Activated CD4-positive, alpha-beta T cell treated with anti-CD3 and anti-CD28 coated beads, Interleukin-2, Interleukin-6, amounts not matched to agents 100 ng/mL and 50 ng/mL, durations not matched to agents 16 hours and 8 hours (primary cell): Measurements from ENCODE around the gene FRAT2.
"Not testable (repeated sequence)": the region's sequence is repeated elsewhere in the genome, so short reads cannot be mapped to it uniquely, and the experiment has no call there.

Experiments used
- DNase-seq: peaks from one replicate; pipeline ENCODE4 v3.0.0-alpha.2; 2020

Gene FRAT2

DNA sequence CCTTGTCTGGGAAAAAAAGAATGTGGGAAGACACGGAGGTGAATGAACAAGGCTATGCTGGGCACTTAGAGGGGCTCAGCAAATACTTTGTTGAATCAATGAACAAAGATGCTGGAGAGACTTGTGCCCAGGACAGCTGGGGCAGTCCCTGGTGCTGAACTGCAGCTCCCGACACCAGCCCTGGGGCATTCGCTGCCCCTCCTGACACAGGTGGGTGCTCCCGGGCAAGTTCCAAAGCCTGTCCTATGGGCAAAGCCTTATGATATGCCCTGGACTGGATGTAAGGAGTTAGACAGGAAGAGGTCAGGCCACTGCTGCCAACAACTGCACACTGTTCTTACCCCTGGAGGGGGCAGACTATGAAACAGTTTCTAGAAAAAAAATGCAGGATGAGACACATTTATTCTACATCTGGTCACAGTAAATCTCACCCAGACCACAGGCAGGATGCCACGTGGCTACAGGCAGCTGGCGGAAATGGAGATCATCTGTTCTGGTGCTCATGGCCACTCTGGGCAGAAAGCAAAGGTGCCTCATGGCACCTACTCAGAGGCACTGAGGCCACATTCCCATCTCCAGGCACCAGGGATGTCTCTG lies 21.9 kb upstream of the FRAT2 start:
- DNase-seq: peak; percentile 10

DNA sequence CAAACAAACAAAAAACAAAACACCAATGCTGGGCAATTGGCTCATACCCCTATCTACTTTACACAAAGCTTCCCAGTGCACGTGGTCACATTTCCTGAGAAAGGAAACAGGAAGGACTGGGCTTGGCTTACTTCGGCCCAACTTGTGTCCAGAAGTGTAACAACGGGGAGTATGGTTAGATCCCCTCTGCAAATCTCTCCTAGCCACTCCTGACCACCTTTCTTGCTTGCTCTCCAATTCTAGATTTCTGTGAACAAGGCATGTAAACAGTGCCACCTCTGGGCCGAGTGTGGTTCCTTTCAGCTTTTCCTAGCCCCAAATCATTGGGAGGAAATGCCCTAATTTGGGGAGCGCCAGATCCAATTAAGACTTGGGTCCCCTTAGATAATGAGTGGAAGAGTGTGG lies 21.0 kb upstream of the FRAT2 start:
- no peak for DNase-seq

DNA sequence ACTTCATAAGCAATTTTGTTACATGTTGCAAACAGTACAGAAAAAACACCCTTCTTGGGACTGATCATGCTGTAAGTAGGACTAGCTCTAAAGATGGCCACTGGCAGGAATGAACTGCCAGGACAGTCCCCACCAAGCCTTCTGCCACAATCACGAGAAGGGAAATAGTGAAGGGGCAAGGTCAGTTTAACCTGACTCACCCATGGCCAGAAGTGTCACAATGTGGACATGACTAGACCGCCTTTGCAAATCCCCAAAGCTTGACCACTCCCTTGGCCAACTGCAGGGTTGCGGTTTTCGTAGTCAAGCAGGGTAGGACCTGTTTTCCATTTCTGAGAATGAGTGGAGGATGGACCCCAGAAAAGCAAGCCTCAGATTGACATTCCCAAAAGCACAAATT lies 19.4 kb upstream of the FRAT2 start:
- no peak for DNase-seq

DNA sequence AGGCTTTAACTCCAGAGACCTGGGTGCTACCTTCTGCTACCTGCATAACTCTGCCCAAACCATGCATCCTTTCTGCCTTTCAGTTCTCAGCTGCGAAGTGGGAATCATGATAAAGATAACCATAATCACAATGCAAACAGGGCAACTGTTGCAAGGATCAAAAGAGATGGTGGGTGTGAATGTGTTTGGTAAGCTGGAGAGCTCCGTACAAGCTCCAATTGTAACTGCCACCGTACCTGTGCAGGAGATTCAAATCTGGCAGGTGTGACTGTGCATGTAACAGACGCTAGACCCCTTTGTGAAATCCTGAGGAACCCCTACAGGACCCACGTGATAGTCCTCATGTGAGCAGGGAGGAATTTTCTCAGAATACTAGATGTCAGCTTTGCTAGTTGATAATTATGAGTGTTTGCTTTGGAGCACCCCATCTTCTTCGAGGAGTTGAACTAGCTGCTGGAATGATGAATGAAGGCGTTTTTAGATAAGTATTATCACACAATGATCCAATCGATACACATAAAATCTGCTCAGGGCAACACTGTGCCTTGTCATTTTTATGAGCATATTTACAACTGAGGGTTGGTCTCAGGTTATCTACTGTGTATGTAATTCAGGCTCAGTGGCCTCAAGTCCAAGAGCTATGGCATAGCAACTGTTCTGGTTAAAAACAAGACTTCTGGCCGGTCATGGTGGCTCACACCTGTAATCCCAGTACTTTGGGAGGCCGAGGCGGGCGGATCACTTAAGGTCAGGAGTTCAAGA lies 15.4 kb upstream of the FRAT2 start:
- DNase-seq: no peak

DNA sequence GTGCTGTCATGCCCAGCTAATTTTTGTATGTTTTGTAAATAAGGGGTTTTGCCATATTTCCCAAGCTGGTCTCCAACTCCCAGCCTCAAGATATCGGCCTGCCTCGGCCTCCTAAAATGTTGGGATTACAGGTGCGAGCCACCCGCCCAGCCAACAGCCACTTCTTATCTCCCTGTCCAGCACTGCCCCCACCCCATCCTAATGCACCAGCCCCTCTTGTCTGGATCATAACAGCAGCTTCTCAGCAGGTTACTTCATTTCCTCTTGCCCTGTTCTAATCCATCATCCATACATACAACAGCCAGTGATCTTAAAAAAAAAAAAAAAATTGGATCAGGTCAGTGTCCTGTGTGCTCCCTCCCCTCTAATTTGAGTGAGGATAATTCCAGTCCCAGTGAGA lies 12.8 kb upstream of the FRAT2 start:
- DNase-seq: no peak

DNA sequence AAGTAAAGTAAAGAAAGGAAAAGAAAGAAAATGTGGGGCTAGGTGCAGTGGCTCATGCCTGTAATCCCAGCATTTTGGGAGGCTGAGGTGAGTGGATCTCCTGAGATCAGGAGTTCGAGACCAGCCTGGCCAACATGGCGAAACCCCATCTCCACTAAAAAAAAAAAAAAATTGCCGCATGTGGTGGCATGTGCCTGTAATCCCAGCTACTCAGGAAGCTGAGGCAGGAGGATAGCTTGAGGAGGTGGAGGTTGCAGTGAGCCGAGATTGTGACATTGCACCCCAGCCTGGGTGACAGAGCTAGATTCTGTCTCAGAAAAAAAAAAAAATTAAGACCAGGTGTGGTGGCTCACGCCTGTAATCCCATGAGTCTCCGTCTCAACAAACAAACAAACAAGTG lies 9.1 kb upstream of the FRAT2 start:
- DNase-seq: not testable (repeated sequence)

DNA sequence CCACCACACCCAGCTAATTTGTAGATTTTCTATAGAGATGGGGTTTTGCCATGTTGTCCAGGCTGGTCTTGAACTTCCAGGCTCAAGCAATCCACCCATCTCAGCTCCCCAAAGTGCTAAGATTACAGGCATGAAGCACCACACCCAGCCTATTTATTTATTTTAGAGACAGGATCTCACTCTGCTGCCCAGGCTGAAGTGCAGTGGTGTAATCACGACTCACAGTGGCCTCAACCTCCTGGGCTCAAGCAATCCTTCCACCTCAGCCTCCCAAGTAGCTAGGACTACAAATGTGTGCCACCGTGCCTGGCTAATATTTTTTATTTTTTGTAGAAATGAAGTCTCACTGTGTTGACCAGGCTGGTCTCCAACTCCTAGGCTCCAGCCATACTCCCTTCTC lies 6.9 kb upstream of the FRAT2 start:
- DNase-seq: no peak

DNA sequence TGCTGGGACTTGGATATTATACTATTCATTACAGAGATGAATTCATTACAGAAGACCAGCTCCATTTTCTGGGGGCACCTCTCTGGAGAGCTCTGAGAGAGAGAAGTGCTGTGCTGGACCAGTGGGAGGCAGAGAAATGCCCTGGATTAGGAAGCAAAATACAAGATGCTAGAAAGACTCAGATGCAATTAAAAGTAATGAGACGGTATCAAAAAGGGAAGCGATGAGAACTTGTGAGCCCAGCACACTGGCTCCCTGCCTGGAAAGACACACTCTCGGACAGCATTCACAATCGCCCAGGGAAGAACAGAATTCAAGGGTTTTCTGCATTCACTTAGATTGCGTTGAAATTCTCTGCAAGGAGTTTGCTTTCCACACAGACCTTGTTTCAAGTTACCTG lies 3.5 kb upstream of the FRAT2 start:
- DNase-seq: no peak

DNA sequence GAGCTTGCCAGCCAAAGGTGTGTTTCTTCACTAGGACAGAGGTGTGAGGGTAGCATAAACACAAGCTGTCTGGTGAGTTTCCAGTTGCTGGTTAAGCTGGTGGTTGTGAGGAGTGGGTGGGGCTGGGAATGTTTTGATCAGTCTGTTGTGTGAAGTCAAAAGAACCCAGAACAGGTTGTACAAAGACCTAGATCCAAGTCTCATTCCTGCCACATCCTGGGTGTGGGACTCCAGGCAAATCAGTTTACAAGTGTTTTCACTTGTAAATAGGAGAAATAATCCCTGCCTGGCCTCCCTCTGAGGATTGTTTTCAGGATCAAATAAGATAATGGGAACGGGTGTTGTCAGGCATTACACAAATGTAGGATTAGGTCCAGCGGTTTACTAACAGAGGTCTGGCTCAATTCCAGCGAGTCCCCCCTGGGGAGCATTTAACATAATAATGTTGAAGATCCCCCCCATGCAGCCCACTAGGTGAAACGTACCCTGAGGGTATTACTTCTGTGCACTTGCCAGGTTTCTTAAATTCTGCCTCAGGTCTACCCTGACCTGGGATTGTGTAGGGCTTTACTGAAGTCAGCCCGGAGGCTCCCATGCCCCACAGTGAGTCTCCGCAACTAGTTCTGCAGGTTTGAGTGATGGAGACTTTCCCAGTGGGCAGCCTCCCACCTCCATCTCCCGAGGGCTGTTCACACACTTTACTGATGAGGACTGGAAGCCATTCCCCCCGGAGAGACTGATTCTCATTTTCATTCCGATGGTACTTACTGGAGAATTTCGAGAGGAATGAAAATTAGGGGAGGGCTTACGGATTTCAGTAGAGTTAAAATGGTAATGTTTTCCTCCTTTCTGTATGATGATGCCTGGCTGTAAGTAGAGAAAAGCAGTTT lies 2.7 kb upstream of the FRAT2 start:
- DNase-seq: no peak

DNA sequence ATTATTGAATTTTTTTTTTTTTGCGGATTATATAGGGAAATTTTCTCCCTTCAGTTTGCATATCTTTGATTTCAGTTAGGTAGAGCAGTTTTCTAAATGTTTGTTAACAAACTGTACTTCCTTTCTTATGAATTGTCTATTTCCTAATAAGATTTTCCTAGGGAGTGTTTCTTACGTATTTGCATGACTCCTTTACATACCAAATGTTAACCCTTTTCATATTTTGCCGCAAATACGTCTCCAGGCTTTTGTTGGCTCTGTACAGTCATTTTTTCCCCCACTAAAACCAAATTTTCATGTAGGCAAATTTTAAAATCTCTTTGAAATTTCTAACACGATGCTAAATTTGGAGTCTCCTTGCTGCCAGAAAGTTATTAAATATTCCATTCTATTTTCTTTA lies 1.9 kb upstream of the FRAT2 start:
- no peak for DNase-seq

DNA sequence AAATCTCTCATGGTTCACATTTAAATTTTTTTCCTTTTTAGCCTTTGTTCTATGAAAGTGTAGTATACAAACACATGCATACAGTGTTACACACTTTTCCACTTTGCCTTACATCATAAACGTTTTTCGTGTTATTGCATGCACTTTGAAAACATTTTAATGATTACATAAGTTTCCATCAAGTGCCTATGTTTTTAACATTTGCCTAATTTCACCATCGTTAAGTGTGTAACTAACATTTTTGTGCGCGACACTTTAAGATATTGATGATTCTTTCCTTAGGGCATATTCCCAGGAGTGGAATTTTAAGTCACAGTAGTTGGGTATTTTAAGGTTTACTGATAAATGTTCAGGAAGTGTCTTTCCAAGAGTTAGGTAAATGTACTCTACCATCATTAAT lies 1.5 kb upstream of the FRAT2 start:
- DNase-seq: no peak

DNA sequence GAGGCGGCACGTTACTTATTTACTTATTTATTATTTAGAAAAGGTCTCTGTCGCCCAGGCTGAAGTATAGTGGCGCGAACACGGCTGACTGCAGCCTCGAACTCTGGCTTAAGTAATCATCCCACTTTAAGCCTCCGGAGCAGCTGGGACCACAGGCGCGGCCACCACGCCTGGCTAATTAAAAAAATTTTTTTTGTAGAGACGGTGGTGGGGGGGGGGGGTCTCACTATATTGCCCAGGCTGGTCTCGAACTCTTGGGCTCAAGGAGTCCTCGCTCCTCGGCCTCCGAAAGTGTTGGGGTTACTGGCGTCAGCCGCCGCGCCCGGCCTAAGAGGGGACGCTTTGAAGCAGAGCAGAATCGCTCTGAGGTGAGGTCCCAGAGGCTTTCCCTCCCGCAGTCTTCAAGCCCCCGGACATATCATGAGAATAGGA lies 675 bp upstream of the FRAT2 start:
- DNase-seq: no peak

DNA sequence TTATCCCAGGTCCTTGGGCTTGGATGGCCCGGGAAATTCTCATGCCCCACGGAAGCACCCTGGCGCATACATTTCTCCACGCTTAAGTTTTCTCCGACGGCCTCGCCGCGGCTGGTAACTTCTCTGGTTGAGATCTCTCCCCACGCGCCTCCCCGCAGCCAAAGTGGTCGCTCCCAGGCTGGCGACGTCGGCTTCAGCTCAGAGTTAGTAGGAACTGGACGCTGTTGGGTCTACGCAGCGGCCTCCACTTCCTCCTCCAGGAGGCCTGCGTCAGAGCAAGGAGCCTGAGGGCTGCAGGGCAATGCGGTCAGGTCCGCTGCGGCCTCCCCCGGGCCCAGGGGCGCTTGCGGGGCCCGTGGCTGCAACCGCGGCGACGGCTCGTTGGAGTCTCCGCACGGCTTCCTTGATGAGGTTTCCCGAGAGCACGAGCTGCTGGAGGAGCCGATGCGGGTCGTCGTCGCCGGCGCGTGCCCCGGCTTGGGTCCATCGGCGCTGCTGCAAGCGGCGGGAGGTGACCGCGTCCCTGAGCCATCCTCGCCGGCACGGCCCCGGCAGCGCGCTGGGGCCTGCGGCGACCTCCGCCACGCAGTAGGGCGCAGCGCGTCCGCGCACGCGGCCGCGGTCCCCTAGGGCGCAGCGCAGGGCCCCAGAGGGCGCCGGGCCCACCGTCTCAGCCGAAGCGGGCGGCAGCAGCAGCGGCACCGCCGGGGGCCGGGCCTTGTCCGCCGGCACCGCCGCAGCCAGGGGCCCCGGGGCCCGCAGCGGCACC lies 744 bp downstream of the FRAT2 start:
- peak; percentile 40 for DNase-seq

DNA sequence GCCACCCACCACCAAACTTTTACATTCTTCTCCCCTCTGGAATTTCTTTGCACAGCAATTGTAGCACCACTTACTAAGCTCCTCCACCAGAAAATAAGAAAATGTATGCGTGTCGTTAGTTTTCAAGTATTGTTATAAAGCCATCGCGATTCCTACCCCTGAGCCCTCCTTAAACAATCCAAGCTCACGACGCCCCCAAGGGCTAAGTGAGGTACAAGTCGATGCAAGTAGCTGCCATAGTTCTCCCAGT lies 1.3 kb downstream of the FRAT2 start:
- peak; percentile 35 for DNase-seq

DNA sequence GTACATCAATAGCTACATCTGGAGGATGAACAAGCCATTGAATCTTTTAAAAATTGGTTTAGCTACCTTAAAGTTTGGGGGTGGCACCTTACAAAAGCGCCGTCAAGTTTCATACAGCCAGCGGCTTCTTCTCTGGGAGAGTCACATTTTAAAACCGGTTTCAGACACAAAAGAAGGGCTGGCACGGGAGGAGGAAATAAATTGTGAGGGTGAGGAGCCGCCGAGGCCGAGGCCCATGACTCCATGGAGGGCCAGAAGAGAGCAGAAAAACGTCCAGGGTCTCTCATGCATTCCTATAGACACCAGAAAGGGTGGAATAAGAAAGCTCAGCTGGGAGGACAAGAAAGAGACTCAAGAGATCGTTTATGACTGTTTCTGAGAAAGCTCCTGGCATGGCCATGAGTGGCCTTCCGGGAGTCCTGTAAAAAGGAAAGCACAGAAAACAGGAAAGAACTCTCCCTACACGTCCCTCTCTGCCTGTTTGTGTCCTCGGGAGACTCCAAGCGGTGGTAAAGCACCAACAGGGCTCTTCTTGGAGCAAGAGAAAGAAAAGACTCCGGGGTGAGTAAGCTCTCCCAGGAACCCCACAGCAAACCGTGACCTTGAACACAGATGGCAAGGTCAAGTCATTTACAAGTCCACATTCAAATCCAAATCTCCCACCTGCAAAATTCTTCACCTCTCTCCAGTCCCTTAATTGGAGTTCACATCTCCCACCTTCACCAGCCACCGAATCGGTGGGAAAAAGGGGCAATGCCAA lies 1.8 kb downstream of the FRAT2 start:
- no peak for DNase-seq

DNA sequence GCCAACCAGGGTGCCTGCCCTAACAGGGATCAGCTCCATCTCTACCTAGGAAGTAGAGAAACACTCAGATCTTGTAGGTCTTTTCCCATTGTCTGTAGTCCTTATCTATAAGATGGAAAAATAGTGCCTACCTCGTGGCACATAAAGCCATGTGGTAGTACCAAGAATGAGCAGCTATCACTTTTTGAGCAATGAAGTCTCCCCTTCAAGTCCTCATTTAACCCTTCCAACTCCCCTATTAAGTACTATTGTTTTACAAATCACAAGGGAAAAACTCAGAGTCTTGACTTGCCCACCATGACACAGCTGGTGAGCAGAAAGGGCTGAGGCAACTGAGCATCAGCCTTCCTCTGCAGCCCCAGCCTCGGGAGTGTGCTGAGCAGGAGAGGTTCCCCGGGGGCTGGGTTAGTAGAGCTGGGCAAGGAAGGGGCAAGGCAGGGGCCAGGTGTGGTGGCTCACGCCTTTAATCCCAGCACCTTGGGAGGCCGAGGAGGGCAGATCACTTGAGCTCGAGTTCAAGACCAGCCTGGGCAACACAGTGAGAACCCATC lies 3.3 kb downstream of the FRAT2 start:
- no peak for DNase-seq

DNA sequence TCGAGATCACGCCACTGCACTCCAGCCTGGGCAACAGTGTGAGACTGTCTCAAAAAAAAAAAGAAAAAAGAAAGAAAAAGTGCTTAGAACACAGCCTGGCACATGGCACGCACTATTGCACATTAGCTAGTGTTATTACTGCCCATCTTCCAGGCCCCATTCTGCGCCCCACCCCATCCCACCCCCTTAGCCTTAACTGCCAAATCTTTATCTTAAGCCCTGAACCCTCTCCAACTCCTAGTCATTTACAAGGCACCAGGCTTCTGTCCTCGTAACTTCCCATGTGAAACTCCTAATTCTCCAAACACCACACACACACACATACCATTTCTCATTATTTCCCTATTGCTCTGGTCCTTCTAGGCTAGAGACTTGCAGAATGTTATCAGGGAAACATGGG lies 4.8 kb downstream of the FRAT2 start:
- DNase-seq: no peak

DNA sequence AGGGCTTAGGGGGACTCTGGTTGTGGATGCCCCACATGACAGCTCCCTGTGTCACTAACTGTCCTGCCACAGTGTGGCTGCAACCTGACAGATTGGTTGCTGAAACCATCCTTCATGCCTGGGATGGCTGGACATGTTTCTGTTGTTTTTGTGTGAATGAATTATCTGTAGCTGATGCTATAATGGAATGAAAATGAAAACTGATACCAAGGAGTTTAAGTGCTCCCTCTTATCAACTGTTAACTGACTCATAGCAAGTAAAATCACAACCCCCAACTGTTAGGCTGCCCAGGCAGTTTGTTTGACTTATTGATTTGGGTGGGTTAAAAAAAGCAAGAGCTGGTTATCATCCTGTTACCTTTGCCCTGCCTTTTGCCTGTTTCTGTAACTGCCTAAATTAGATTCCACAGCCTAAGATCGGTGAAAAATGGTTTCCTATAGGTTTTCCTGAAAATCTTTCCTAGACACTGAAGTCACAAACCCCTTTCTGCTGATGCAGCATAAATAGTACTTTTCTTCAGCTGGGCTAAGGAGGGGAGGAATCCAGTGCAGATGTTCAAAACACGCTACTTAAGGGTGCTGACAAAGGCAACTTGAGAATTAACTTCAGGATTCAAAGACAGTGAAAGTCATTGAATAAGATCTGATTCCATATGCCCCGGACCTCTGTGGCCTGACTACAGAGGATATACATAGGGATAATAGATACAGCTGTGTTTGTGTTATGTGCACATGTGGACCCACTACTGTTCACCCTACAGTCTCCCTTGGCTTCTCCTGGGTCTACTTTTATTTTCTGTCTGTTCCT lies 5.7 kb downstream of the FRAT2 start:
- peak; percentile 62 for DNase-seq

DNA sequence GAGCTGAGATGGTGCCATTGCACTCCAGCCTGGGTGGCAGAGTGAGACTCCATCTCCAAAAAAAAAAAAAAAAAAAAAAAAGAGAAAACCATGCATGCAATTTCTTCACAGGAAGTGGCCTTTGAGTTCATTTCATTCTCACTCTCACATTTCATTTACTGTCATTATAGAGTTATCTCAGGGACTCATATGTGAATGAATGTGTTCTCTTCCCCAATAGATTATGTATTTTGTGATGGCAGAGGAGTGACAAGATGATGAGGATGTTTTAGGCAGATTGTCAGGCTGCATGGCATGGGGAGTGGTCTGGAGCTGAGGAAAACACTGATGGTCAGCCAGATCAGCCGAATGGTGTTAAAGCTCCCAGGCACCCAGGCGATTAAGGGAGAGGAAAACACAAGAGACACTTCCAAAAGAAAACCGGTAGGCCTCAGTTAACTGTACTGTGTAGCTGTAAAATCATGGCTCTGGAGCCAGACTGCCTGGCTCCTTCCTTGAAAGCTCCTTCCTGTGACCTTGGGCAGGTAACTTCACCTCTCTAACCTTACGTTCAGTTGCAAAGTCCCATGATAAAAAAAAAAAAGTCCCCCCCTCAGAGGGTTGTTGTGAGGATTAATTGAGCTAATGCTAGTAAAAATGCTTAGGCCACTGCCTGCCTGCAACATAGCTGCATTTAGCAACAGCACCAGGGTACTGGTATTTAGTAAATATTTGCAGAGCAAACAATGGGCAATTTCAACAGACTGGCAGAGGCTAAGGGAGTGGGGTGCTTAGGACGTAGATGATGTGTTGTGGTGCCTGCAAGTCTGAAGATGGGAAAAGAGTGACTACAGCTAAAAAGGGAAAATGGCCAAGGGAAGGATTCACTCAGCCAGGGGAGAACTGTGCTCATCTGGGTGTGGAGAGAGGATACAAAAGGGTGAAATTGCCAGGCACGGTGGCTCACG lies 6.9 kb downstream of the FRAT2 start:
- DNase-seq: peak; percentile 45

DNA sequence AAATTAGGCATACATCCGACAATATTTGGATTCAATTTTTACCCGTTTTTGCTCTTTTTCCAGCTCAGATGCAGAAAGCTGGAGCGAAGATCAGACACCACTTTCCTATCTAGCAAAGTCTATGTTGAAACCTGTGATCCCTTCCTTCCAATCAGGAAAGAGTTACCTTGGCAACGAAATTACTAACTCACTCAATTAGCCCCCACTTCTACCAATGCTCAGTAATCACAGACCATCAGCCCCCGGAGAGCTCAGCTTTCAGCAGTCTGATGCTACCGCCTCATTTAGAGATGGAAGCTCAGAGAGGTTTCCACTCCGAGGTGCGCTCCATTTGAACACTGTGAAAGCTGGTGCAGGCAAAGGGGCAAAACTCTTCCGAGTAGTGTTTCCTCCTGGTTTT lies 8.8 kb downstream of the FRAT2 start:
- DNase-seq: no peak
